Common myeloid progenitor, CD34-positive (primary cell): ENCODE data around the gene MALAT1.

Experiments
- CTCF ChIA-PET: fragments of 350-600 bp; sonication (Branson Sonifier 250); formaldehyde crosslinking; loops from one replicate; lab custom pipeline; 2021; ENCODE audit warnings: antibody characterized with exemption; lab: Charles Lee
- POLR2A ChIA-PET: fragments of 350-600 bp; sonication (Branson Sonifier 250); formaldehyde crosslinking; loops from one replicate; lab custom pipeline; 2021; ENCODE audit warnings: antibody characterized with exemption; lab: Charles Lee
- DNase-seq, 3 donors: peaks; one replicate each; pipeline versions ENCODE4 v3.0.0 to v3.0.0-alpha.2; 2013
- H3K27ac ChIP-seq, 2 experiments: 1 replicate in 1 of 2; 2 replicates in 1 of 2; pipeline ENCODE4 v1.7.0; 2013; ENCODE audit warnings: inconsistent platforms in 2 of 2, low read length in 2 of 2, mild to moderate bottlenecking in 2 of 2, low read depth in 1 of 2, moderate library complexity in 1 of 2; ENCODE audit not compliant: severe bottlenecking in 2 of 2, insufficient read depth in 1 of 2, poor library complexity in 1 of 2
- H3K27me3 ChIP-seq, 5 experiments: replicated peaks in 2 of 5; 1 replicate in 3 of 5; 2 replicates in 2 of 5; pipeline versions ENCODE4 v1.6.1 to v1.7.0; 2013; ENCODE audit warnings: low read length in 4 of 5, mild to moderate bottlenecking in 2 of 5, moderate library complexity in 2 of 5, inconsistent platforms in 1 of 5; ENCODE audit not compliant: insufficient read depth in 5 of 5, control insufficient read depth in 4 of 5
- H3K36me3 ChIP-seq, 4 experiments: 1 replicate in 2 of 4; 2 replicates in 2 of 4; pipeline versions ENCODE4 v1.6.1 to v1.7.0; 2013; ENCODE audit warnings: low read length in 3 of 4, control low read depth in 1 of 4, mild to moderate bottlenecking in 1 of 4; ENCODE audit not compliant: control insufficient read depth in 4 of 4, insufficient read depth in 4 of 4
- H3K4me1 ChIP-seq, 4 experiments: 1 replicate in 3 of 4; 2 replicates in 1 of 4; pipeline versions ENCODE4 v1.6.1 to v1.7.1; 2013; ENCODE audit warnings: low read length in 3 of 4, mild to moderate bottlenecking in 3 of 4, control low read depth in 1 of 4, inconsistent platforms in 1 of 4, moderate library complexity in 1 of 4; ENCODE audit not compliant: control insufficient read depth in 4 of 4, insufficient read depth in 4 of 4; ENCODE audit errors: control extremely low read depth in 1 of 4
- H3K4me3 ChIP-seq, 7 experiments: 1 replicate in 4 of 7; 2 replicates in 3 of 7; pipeline versions ENCODE4 v1.5.1 to v1.7.0; 2013; ENCODE audit warnings: mild to moderate bottlenecking in 7 of 7, low read length in 6 of 7, moderate library complexity in 6 of 7, inconsistent platforms in 2 of 7, low read depth in 2 of 7, control low read depth in 1 of 7; ENCODE audit not compliant: insufficient read depth in 4 of 7, control insufficient read depth in 1 of 7; ENCODE audit errors: extremely low read depth in 1 of 7
- H3K9me3 ChIP-seq, 5 experiments: 1 replicate in 4 of 5; 2 replicates in 1 of 5; pipeline versions ENCODE4 v1.6.1 to v1.7.1; 2013; ENCODE audit warnings: low read length in 4 of 5, mild to moderate bottlenecking in 2 of 5, inconsistent platforms in 1 of 5, low read depth in 1 of 5, moderate library complexity in 1 of 5; ENCODE audit not compliant: control insufficient read depth in 4 of 5, insufficient read depth in 2 of 5; ENCODE audit errors: control extremely low read depth in 1 of 5
- WGBS: methylation state at CpG from one replicate; pipeline ENCODE4 v1.1.5; 2013; ENCODE audit not compliant: insufficient coverage; 5-methylcytosine and 5-hydroxymethylcytosine counted together

Gene MALAT1

GRCh38 chr11:65487467-65488272 is 11.2 kb upstream of the MALAT1 start:
- peaks cover under 1 to 56% (median 49%) of the 10 kb centered on the region in 4 experiments for H3K4me1 ChIP-seq
- no peaks in the 10 kb centered on the region for H3K9me3 ChIP-seq
- H3K36me3 ChIP-seq = no peaks in the 10 kb centered on the region
- no peaks in the 10 kb centered on the region for H3K27me3 ChIP-seq
- ChIA-PET POLR2A (interaction anchor here (0.5 to 26.7 kb wide), 5 partner anchors 14 to 65 kb away, joined by 3 to 1072 read pairs (median 4); partner anchors contain the start of genes MALAT1 and NEAT1), CTCF (interaction anchor here (0.9 to 26.9 kb wide), 7 partner anchors 8 to 72 kb away, joined by 3 to 653 read pairs (median 4); partner anchors contain the start of gene MALAT1)
- peak overlapping the region in 2 of 7 experiments; percentile 20 to 23 for H3K4me3 ChIP-seq
- H3K27ac ChIP-seq = peak overlapping the region; percentile 79 to 80
- 5% methylated on average over 17 of the region's 17 CpGs for WGBS
- DNase-seq = peak; percentile 90 to 97 (median 96)

GRCh38 chr11:65488273-65489034 is 10.4 kb upstream of the MALAT1 start:
- no peaks in the 10 kb centered on the region for H3K9me3 ChIP-seq
- peak overlapping the region in 1 of 7 experiments; percentile 23 for H3K4me3 ChIP-seq
- WGBS = 64% methylated on average over 10 of the region's 10 CpGs
- peaks cover 5 to 64% (median 57%) of the 10 kb centered on the region in 4 experiments for H3K4me1 ChIP-seq
- peak in 1 of 3 donors; percentile 39 for DNase-seq
- ChIA-PET POLR2A (interaction anchor here (0.5 to 26.7 kb wide), 4 partner anchors 13 to 66 kb away, joined by 4 to 1072 read pairs (median 48); partner anchors contain the start of genes MALAT1 and NEAT1), CTCF (interaction anchor here (0.9 to 26.9 kb wide), 7 partner anchors 8 to 72 kb away, joined by 3 to 653 read pairs (median 4); partner anchors contain the start of gene MALAT1)
- no peaks in the 10 kb centered on the region for H3K36me3 ChIP-seq
- peak overlapping the region; percentile 79 to 80 for H3K27ac ChIP-seq
- no peaks in the 10 kb centered on the region for H3K27me3 ChIP-seq

GRCh38 chr11:65489035-65489705 is 9.7 kb upstream of the MALAT1 start:
- no peaks in the 10 kb centered on the region for H3K27me3 ChIP-seq
- H3K36me3 ChIP-seq = no peaks in the 10 kb centered on the region
- no peaks in the 10 kb centered on the region for H3K9me3 ChIP-seq
- 98% methylated on average over 8 of the region's 10 CpGs for WGBS
- ChIA-PET POLR2A (interaction anchor here (5.3 to 26.7 kb wide), 2 partner anchors 12 to 16 kb away, joined by 91 to 1072 read pairs; partner anchors contain the start of gene MALAT1), CTCF (interaction anchor here (1.4 to 26.9 kb wide), 5 partner anchors 9 to 73 kb away, joined by 3 to 653 read pairs (median 7); partner anchors contain the start of gene MALAT1)
- no peak overlapping the region for H3K4me3 ChIP-seq
- H3K4me1 ChIP-seq = peaks cover 10 to 71% (median 64%) of the 10 kb centered on the region in 4 experiments
- no peak overlapping the region for H3K27ac ChIP-seq
- no peak for DNase-seq

GRCh38 chr11:65489706-65490320 is 9.0 kb upstream of the MALAT1 start:
- DNase-seq = no peak
- Histone ChIP-seq H3K9me3 (no peaks in the 10 kb centered on the region), H3K27me3 (no peaks in the 10 kb centered on the region), H3K27ac (no peak overlapping the region), H3K4me3 (no peak overlapping the region), H3K4me1 (peaks cover 10 to 77% (median 71%) of the 10 kb centered on the region in 4 experiments), H3K36me3 (no peaks in the 10 kb centered on the region)
- WGBS = 100% methylated on average over 5 of the region's 8 CpGs
- ChIA-PET POLR2A (interaction anchor here (5.3 to 26.7 kb wide), 2 partner anchors 12 to 17 kb away, joined by 91 to 1072 read pairs; partner anchors contain the start of gene MALAT1), CTCF (interaction anchor here (1.5 to 26.9 kb wide), 4 partner anchors 9 to 74 kb away, joined by 4 to 653 read pairs (median 16); partner anchors contain the start of gene MALAT1)

GRCh38 chr11:65491163-65491465 is 7.7 kb upstream of the MALAT1 start:
- Histone ChIP-seq H3K4me3 (no peak overlapping the region), H3K27me3 (no peaks in the 10 kb centered on the region), H3K36me3 (no peaks in the 10 kb centered on the region), H3K27ac (peak overlapping the region in 1 of 2 experiments; percentile 85), H3K4me1 (peaks cover 12 to 89% (median 81%) of the 10 kb centered on the region in 4 experiments), H3K9me3 (no peaks in the 10 kb centered on the region)
- DNase-seq = no peak
- 81% methylated on average over 3 of the region's 3 CpGs for WGBS
- ChIA-PET CTCF (interaction anchor here (1.1 to 26.9 kb wide), 2 partner anchors 18 to 44 kb away, joined by 4 to 653 read pairs; no protein-coding TSS in a partner anchor), POLR2A (interaction anchor here (0.8 to 26.7 kb wide), 4 partner anchors 10 to 18 kb away, joined by 4 to 1072 read pairs (median 19); no protein-coding TSS in a partner anchor)
